Kidney (tissue), 14 donors: Measurements from ENCODE around the gene AGK. TPM values are rescaled to one million over a fixed set of nuclear protein-coding genes. Genes with fewer than 3 reads are reported as not detected.

Source experiments
- DNase-seq, 5 donors: peaks; one replicate each; pipeline ENCODE4 v3.0.0-alpha.2; 2013 to 2020
- FAIRE-seq: peaks from 2 replicates; lab custom pipeline; 2012; peaks lifted over from hg19 to GRCh38; lab: Jason Lieb, UNC
- H3K27ac ChIP-seq, 2 donors: one replicate each; pipeline ENCODE4 v1.7.0; 2013; ENCODE audit warnings: low read depth in 2 of 2, low read length in 2 of 2, inconsistent platforms in 1 of 2
- H3K27me3 ChIP-seq: one replicate; pipeline ENCODE4 v1.7.1; 2013; ENCODE audit warnings: low read length, inconsistent platforms; ENCODE audit not compliant: control insufficient read depth, insufficient read depth
- H3K36me3 ChIP-seq, 3 donors: one replicate each; pipeline versions ENCODE4 v1.7.0 to v1.7.1; 2013; ENCODE audit warnings: low read length in 3 of 3, control low read depth in 1 of 3, inconsistent platforms in 1 of 3; ENCODE audit not compliant: insufficient read depth in 3 of 3, control insufficient read depth in 2 of 3
- H3K4me1 ChIP-seq, 3 donors: one replicate each; pipeline versions ENCODE4 v1.7.0 to v1.7.1; 2013; ENCODE audit warnings: low read length in 3 of 3, inconsistent platforms in 1 of 3, low read depth in 1 of 3; ENCODE audit not compliant: control insufficient read depth in 2 of 3, insufficient read depth in 2 of 3
- H3K4me3 ChIP-seq, 3 donors: one replicate each; pipeline versions ENCODE4 v1.7.0 to v1.8.1; 2013; ENCODE audit warnings: low read length in 3 of 3, control low read depth in 1 of 3, inconsistent platforms in 1 of 3
- H3K9ac ChIP-seq, 3 donors: one replicate each; pipeline versions ENCODE4 v1.7.0 to v1.7.1; 2013; ENCODE audit warnings: low read length in 3 of 3, control low read depth in 1 of 3, inconsistent platforms in 1 of 3
- H3K9me3 ChIP-seq, 3 donors: one replicate each; pipeline versions ENCODE4 v1.7.0 to v1.7.1; 2013; ENCODE audit warnings: low read length in 3 of 3, control low read depth in 1 of 3, inconsistent platforms in 1 of 3; ENCODE audit not compliant: control insufficient read depth in 2 of 3, insufficient read depth in 1 of 3
- intact Hi-C: fragments of 100-400 bp; cut with DNase I; formaldehyde crosslinking; loops from one replicate; pipeline ENCODE4 v1.11.1; 2022
- polyA plus RNA-seq: library from polyadenylated mRNA; stranded (reverse); fragments of 350-450 nt; fragmentation: Illumina TruSeq; extraction: RNeasy Lipid Tissue Mini Kit (QIAGEN cat#74804); gene quantifications from one replicate; pipeline ENCODE4 v1.2.3, GENCODE V29; 2014; ENCODE audit warnings: low read depth, low replicate concordance; ENCODE audit not compliant: insufficient read depth
- total RNA-seq: library from RNA; stranded (reverse); fragmentation: NEBNext Ultra II Directional; extraction: Animal tissue kit (Norgen Biotek cat#: 25700); gene quantifications from one replicate; pipeline ENCODE4 v1.2.1, GENCODE V29; 2021
- TF ChIP-seq, protein P1 (sequence below): IDR thresholded peaks from 3 replicates; pipeline ENCODE4 v1.5.1; 2012; ENCODE audit warnings: mild to moderate bottlenecking, moderate library complexity, borderline replicate concordance; ENCODE audit not compliant: insufficient read depth; ENCODE audit errors: extremely low read depth
- donor health status: control.
- donor health status: control.
- donor health status: control.
- donor health status: control.
- donor health status: control.
- donor health status: DM: yes; HTN: yes; CAD: no.
- donor health status: Normal renal cell carcinoma (clear cell type).

The AGK gene
- total and polyA plus RNA-seq, 2 donors from 2014 or later, result 17.7 to 30.7 TPM

DNA sequence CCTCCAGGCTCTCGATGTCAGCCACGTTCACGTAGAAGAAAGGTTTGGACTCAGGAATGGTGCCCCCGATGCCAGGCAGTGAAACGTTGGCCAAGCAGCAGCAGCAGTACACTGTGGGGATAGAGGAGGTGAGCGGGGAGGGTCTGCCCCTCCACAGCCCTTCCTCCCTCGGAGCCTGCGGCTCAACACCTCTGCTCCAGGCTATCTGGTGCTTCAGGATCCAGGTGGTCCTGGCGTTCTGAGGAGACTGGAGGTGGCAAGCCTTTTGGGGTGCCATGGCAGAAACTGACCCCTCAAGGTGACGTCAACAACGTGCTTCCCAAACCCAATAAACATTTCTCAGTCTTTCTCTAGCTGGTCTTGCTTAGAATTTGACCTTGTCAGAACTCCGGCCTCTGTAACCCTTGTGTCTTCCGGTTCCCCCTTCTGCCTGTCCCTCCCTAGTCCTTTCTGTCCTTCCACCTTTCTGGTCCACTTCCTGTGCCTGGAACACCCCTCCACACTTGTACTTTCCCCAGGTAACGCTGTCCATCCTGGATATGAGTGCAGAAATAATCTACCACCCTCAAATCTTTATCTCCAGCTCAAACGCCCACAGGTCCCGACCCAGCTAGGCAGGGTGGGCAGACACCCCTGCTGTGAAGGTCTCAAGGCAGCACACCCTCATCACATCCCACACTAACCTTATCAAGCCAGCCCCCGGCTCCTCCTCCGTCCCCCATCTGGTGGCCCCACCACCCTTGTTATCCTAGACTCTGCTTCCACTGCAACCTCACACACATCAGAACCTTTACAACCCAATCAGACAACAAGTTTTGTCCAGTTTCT, 114.2 kb downstream of the AGK start:
- no peak overlapping the region for H3K4me3 ChIP-seq
- intact Hi-C loops, result no loop called here
- no peaks in the 10 kb centered on the region for H3K27me3 ChIP-seq
- no peak overlapping the region for H3K9ac ChIP-seq
- TF ChIP-seq, protein P1, sequence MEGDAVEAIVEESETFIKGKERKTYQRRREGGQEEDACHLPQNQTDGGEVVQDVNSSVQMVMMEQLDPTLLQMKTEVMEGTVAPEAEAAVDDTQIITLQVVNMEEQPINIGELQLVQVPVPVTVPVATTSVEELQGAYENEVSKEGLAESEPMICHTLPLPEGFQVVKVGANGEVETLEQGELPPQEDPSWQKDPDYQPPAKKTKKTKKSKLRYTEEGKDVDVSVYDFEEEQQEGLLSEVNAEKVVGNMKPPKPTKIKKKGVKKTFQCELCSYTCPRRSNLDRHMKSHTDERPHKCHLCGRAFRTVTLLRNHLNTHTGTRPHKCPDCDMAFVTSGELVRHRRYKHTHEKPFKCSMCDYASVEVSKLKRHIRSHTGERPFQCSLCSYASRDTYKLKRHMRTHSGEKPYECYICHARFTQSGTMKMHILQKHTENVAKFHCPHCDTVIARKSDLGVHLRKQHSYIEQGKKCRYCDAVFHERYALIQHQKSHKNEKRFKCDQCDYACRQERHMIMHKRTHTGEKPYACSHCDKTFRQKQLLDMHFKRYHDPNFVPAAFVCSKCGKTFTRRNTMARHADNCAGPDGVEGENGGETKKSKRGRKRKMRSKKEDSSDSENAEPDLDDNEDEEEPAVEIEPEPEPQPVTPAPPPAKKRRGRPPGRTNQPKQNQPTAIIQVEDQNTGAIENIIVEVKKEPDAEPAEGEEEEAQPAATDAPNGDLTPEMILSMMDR, result no peak
- H3K36me3 ChIP-seq, result peaks cover 0 to 36% (median 9%) of the 10 kb centered on the region in 3 donors
- DNase-seq, result no peak
- H3K4me1 ChIP-seq, result peaks cover 0 to 12% (median 5%) of the 10 kb centered on the region in 3 donors
- H3K9me3 ChIP-seq, result no peaks in the 10 kb centered on the region
- no peak for FAIRE-seq
- H3K27ac ChIP-seq, result no peak overlapping the region

DNA sequence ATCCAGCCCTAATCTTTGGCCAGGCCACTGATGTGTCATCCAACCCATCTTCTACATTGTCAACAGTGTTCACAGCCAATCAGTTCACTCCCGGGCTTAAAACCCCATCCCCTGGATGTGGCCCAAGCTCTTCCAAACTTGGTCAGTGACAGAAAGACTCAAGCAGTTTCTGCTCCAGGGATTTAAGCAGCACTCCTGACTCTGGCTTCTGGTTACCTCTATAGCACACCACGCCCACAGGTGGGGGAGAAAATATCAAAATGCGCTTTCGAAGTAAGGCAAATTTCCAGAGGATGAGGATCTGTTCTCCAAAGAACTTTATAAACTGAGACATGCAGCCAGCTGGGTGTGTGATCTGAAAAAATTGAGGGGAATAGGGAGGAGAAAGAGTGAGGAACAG, 114.9 kb downstream of the AGK start:
- intact Hi-C loops, result no loop called here
- Histone ChIP-seq H3K4me3 (no peak overlapping the region), H3K27ac (no peak overlapping the region), H3K9ac (no peak overlapping the region), H3K27me3 (no peaks in the 10 kb centered on the region), H3K36me3 (peaks cover 3 to 30% (median 11%) of the 10 kb centered on the region in 3 donors), H3K9me3 (no peaks in the 10 kb centered on the region), H3K4me1 (peaks cover 0 to 12% (median 5%) of the 10 kb centered on the region in 3 donors)
- TF ChIP-seq, protein P1, result no peak
- no peak for DNase-seq
- FAIRE-seq, result no peak

DNA sequence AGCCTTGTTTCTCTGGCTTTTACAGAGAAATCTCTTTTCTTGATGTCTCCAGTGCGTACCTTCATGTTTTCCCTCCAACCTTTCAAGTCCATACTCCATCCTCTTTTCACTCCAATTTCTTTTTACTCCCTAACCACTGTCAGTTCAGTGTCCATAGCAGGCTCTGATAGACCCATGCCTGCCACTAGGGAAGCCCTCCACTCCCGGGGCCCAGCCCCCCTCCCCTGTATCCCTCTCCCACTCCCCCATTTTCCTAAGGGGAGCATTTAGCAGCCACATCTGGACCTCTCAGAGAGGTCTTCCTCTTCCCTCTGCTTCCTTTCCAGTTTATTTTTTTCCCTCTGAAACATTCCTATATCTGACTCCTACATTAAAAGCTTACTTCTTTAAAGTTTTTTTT, 117.6 kb downstream of the AGK start:
- FAIRE-seq (no peak), DNase-seq (no peak)
- Histone ChIP-seq H3K9me3 (no peaks in the 10 kb centered on the region), H3K36me3 (peaks cover 3 to 21% (median 17%) of the 10 kb centered on the region in 3 donors), H3K4me1 (peaks cover 0 to under 1% (median 0%) of the 10 kb centered on the region in 3 donors), H3K27ac (no peak overlapping the region), H3K4me3 (no peak overlapping the region), H3K27me3 (no peaks in the 10 kb centered on the region), H3K9ac (no peak overlapping the region)
- intact Hi-C loops, result no loop called here
- TF ChIP-seq, protein P1, result no peak
